HepG2 (cell line): ENCODE data around the gene STEAP1.

Source experiments
- CTCF ChIP-seq: sonication (generic); formaldehyde crosslinking; IDR thresholded peaks from 2 replicates; pipeline ENCODE4 v1.5.0; 2020; ENCODE audit warnings: mild to moderate bottlenecking, missing genetic modification reagents, moderate library complexity
- DRAP1 ChIP-seq: IDR thresholded peaks from 2 replicates; pipeline ENCODE4 v1.6.1; 2016; ENCODE audit warnings: missing genetic modification reagents, missing compliant biosample characterization
- FLYWCH1 ChIP-seq: sonication (generic); formaldehyde crosslinking; IDR thresholded peaks from 2 replicates; pipeline ENCODE4 v1.8.1; 2023; ENCODE audit warnings: mild to moderate bottlenecking, missing genetic modification reagents
- HDAC2 ChIP-seq: sonication (generic); formaldehyde crosslinking; IDR thresholded peaks from 2 replicates; pipeline ENCODE4 v1.4.0; 2020; ENCODE audit warnings: missing genetic modification reagents
- MTA3 ChIP-seq: sonication (generic); formaldehyde crosslinking; IDR thresholded peaks from 2 replicates; pipeline ENCODE4 v1.4.0; 2020; ENCODE audit warnings: missing genetic modification reagents
- MYPOP ChIP-seq: sonication (generic); formaldehyde crosslinking; IDR thresholded peaks from 2 replicates; pipeline ENCODE4 v1.8.1; 2023; ENCODE audit warnings: mild to moderate bottlenecking, moderate library complexity, missing genetic modification reagents
- POLR2A ChIP-seq, 2 experiments: IDR thresholded peaks; 2 replicates each; pipeline ENCODE4 v1.6.1; 2011; ENCODE audit warnings: low read depth in 2 of 2, low read length in 2 of 2, mild to moderate bottlenecking in 1 of 2, moderate library complexity in 1 of 2; ENCODE audit not compliant: insufficient read depth in 1 of 2
- PRPF4 ChIP-seq: fragments of 200-400 bp; formaldehyde crosslinking; IDR thresholded peaks from 2 replicates; pipeline ENCODE4 v1.6.1; 2016; ENCODE audit warnings: low read length, low read depth; ENCODE audit not compliant: poor library complexity, severe bottlenecking
- RAD21 ChIP-seq: fragments of 450-650 bp; formaldehyde crosslinking; IDR thresholded peaks from 2 replicates; pipeline ENCODE4 v1.5.0; 2020; ENCODE audit warnings: mild to moderate bottlenecking
- RFX5 ChIP-seq: IDR thresholded peaks from 2 replicates; pipeline ENCODE4 v1.6.1; 2011; ENCODE audit warnings: low read depth, low read length, improper control_type of control experiment
- ZNF143 ChIP-seq: sonication (generic); formaldehyde crosslinking; IDR thresholded peaks from 2 replicates; pipeline ENCODE4 v1.4.0; 2020; ENCODE audit warnings: missing genetic modification reagents
- ZSCAN20 ChIP-seq: sonication (generic); formaldehyde crosslinking; IDR thresholded peaks from 2 replicates; pipeline ENCODE4 v1.4.0; 2020; ENCODE audit warnings: missing genetic modification reagents, mild to moderate bottlenecking, borderline replicate concordance
- ZSCAN30 ChIP-seq: sonication (generic); formaldehyde crosslinking; IDR thresholded peaks from 2 replicates; pipeline ENCODE4 v1.5.0; 2020; ENCODE audit warnings: mild to moderate bottlenecking, missing genetic modification reagents
- ZXDC ChIP-seq: sonication (generic); formaldehyde crosslinking; IDR thresholded peaks from 2 replicates; pipeline ENCODE4 v1.5.0; 2020; ENCODE audit warnings: mild to moderate bottlenecking, missing genetic modification reagents

DNA sequence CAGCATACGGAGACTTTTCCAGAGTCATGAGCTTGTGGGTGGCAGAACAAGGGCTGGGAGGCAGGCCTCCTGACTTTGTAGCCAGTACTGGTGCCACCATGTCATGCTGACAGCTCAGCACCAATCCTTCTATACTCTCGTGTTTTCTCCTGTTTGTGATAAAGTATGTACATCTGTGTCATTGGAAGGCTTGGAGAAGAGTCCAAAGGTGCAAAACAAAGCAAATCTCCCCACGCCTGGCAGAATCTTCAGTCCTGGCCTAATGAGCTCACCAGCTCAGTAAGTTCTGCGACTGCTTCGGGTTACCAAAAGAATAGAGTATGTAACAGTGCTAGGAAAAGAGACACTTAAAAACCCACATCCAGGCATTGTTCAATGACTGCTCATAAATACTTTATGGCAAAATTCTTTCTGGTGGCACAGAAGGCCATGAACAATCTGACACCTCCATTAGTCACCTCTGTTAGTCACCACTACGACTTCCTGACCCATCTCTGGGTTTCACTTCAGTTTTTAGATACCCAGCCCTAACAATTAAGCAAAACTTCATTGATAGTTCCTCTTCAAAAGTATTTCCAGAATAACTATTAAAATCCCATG is 24.5 kb downstream of the STEAP1 start:
- TF ChIP-seq ZXDC (CRISPR knock-in tag), result no peak
- no peak for TF ChIP-seq RFX5
- TF ChIP-seq FLYWCH1 (CRISPR knock-in tag), result no peak
- TF ChIP-seq HDAC2 (CRISPR knock-in tag), result no peak
- no peak for TF ChIP-seq DRAP1 (CRISPR knock-in tag)
- no peak for TF ChIP-seq MYPOP
- no peak for TF ChIP-seq CTCF
- TF ChIP-seq ZSCAN20 (CRISPR knock-in tag), result no peak
- no peak for TF ChIP-seq MTA3 (CRISPR knock-in tag)
- TF ChIP-seq ZSCAN30 (CRISPR knock-in tag), result no peak
- TF ChIP-seq ZNF143, result no peak
- no peak for TF ChIP-seq PRPF4
- TF ChIP-seq POLR2A (IDR thresholded peaks at IDR 0.05; ENCODE audit: insufficient read depth in 1 of 2, low read depth in 2 of 2, low read length in 2 of 2), result no peak
- TF ChIP-seq RAD21, result no peak
